Measurements from ENCODE around the gene CDH4. TPM values are rescaled to one million over a fixed set of nuclear protein-coding genes. Genes with fewer than 3 reads are reported as not detected.

Gene CDH4
- total and polyA plus RNA-seq, 2 of the 8 experiments (the other 6 are each of a cell fraction or from before 2014, with no cell fraction given) = 4.3 to 7.9 TPM

GRCh38 chr20:61723529-61724257 is 471.6 kb downstream of the CDH4 start:
- H2BK20ac ChIP-seq (ENCODE audit: low read length) = no peak overlapping the region
- no peak overlapping the region for H4K91ac ChIP-seq (replicated peaks; ENCODE audit: insufficient read length, low read length)
- no peak overlapping the region for H2BK12ac ChIP-seq (ENCODE audit: low read depth, low read length)
- H2BK120ac ChIP-seq (replicated peaks; ENCODE audit: low read depth, low read length) = no peak overlapping the region
- no peak overlapping the region for H2BK5ac ChIP-seq (ENCODE audit: low read depth, low read length)
- peaks cover 3% of the 10 kb centered on the region; the same call in 1 of the 2 replicates for H3K23me2 ChIP-seq (ENCODE audit: low read depth, low read length)
- H3K36me3 ChIP-seq (ENCODE audit: control insufficient read depth in 2 of 4, insufficient read depth in 4 of 4, low read length in 3 of 4) = no peaks in the 10 kb centered on the region; a peak in 1 of 8 replicates
- ChIA-PET CTCF (ENCODE audit: partially characterized antibody) (interaction anchor here (0.6 to 3.6 kb wide), 14 partner anchors 11 to 163 kb away, joined by 3 to 11 read pairs (median 4); no protein-coding TSS in a partner anchor), POLR2A (ENCODE audit: partially characterized antibody) (no interaction called here)
- no peak overlapping the region for H3K18ac ChIP-seq (ENCODE audit: extremely low read depth, low read length)
- no peak for FAIRE-seq
- no peak overlapping the region for H3K4me2 ChIP-seq (ENCODE audit: insufficient read depth in 1 of 2, low read depth in 2 of 2, low read length in 2 of 2)
- peaks cover 8 to 14% (median 11%) of the 10 kb centered on the region in 4 experiments for H3K4me1 ChIP-seq (replicated peaks in 1 of 4; ENCODE audit: control insufficient read depth in 3 of 4, insufficient read depth in 4 of 4, low read length in 3 of 4)
- peaks cover 0 to 10% of the 10 kb centered on the region in 2 experiments for H4K20me1 ChIP-seq (replicated peaks in 1 of 2; ENCODE audit: control insufficient read depth in 1 of 2, insufficient read depth in 2 of 2, low read length in 2 of 2)
- H3K9me3 ChIP-seq (ENCODE audit: insufficient read depth in 2 of 2, low read depth in 1 of 2, low read length in 1 of 2) = peaks cover 0 to 6% of the 10 kb centered on the region in 2 experiments; a peak in 1 of 4 replicates
- no peak overlapping the region for H2AFZ ChIP-seq (ENCODE audit: low read length)
- no peak overlapping the region for H3K14ac ChIP-seq (ENCODE audit: insufficient read length)
- no peaks in the 10 kb centered on the region for H3K79me1 ChIP-seq (ENCODE audit: low read depth, low read length)
- H3K79me2 ChIP-seq (ENCODE audit: control insufficient read depth in 1 of 2, insufficient read depth in 2 of 2, low read length in 2 of 2) = no peaks in the 10 kb centered on the region; a peak in 1 of 4 replicates
- no peak for DNase-seq (ENCODE audit: low read depth in 1 of 2, low spot score in 2 of 2)
- H3K56ac ChIP-seq (replicated peaks; ENCODE audit: insufficient read length, low read depth, low read length) = no peak overlapping the region
- no peak for TF ChIP-seq KDM4A (IDR thresholded peaks at IDR 0.05; ENCODE audit: low read depth, low read length, severe bottlenecking)
- TF ChIP-seq BCL11A (IDR thresholded peaks at IDR 0.05; ENCODE audit: low read depth in 2 of 2, low read length in 2 of 2) = no peak
- no peak for TF ChIP-seq POLR2A (IDR thresholded peaks at IDR 0.05; ENCODE audit: control extremely low read depth in 1 of 2, low read depth in 2 of 2, low read length in 2 of 2)
- TF ChIP-seq SRF (IDR thresholded peaks at IDR 0.05; ENCODE audit: low read depth, low read length) = no peak
- no peak for TF ChIP-seq RXRA (IDR thresholded peaks at IDR 0.05; ENCODE audit: insufficient read depth, low read depth, low read length)
- H3K4ac ChIP-seq (replicated peaks; ENCODE audit: insufficient read length, low read depth, low read length) = no peak overlapping the region
- H2AK5ac ChIP-seq (ENCODE audit: low read depth, low read length) = no peak overlapping the region
- H4K8ac ChIP-seq (ENCODE audit: extremely low read depth, insufficient read depth, low read length) = peak overlapping the region; percentile 65; the same call in 1 of the 2 replicates
- no peak overlapping the region for H3K9ac ChIP-seq (replicated peaks in 1 of 4; ENCODE audit: extremely low read depth in 1 of 4, low read depth in 3 of 4, low read length in 3 of 4)
- no peak overlapping the region for H2BK15ac ChIP-seq (ENCODE audit: low read length)
- peaks cover 0 to 6% (median 0%) of the 10 kb centered on the region in 4 experiments; a peak in 4 of 7 replicates for H3K27me3 ChIP-seq (replicated peaks in 1 of 4; ENCODE audit: control insufficient read depth in 3 of 4, extremely low read depth in 1 of 4, insufficient read depth in 3 of 4, low read length in 3 of 4)
- no peak overlapping the region for H4K5ac ChIP-seq (ENCODE audit: insufficient read length, low read depth, low read length)
- no peak overlapping the region for H3K4me3 ChIP-seq (ENCODE audit: extremely low read depth in 1 of 4, insufficient read depth in 2 of 4, low read depth in 3 of 4, low read length in 4 of 4)
- no peak overlapping the region for H3K27ac ChIP-seq (ENCODE audit: low read depth, low read length)
- no peak overlapping the region for H3K23ac ChIP-seq (ENCODE audit: insufficient read length)
- WGBS, 2 experiments (ENCODE audit: extremely low coverage in 1 of 2, insufficient coverage in 1 of 2, insufficient read length in 1 of 2, insufficient replicate concordance in 2 of 2, low coverage in 1 of 2, low lambda C conversion rate in 2 of 2, missing lambda C conversion rate in 1 of 2) = 79% methylated on average over 8 of the region's 12 CpGs; no CpG with 5 or more reads in 1 of the 2 experiments

Data from H1 (cell line).